Endothelial cell (in vitro differentiated cells): ENCODE data around the gene IYD. TPM values are rescaled to one million over a fixed set of nuclear protein-coding genes. Genes with fewer than 3 reads are reported as not detected.

Source experiments
- DNase-seq: peaks from one replicate; pipeline ENCODE4 v3.0.0; 2021; ENCODE audit warnings: low spot score
- H3K27ac Mint-ChIP-seq: one replicate; pipeline ENCODE4 v1.8.0; 2021; ENCODE audit warnings: mixed read lengths, inconsistent platforms; ENCODE audit not compliant: unreplicated experiment
- H3K27me3 Mint-ChIP-seq: one replicate; pipeline ENCODE4 v1.8.0; 2021; ENCODE audit warnings: mild to moderate bottlenecking, moderate library complexity, mixed read lengths, inconsistent platforms; ENCODE audit not compliant: unreplicated experiment
- H3K36me3 Mint-ChIP-seq: one replicate; pipeline ENCODE4 v1.8.0; 2021; ENCODE audit warnings: mild to moderate bottlenecking, low read depth, mixed read lengths, inconsistent platforms; ENCODE audit not compliant: unreplicated experiment
- H3K4me1 Mint-ChIP-seq: one replicate; pipeline ENCODE4 v1.8.0; 2021; ENCODE audit warnings: mild to moderate bottlenecking, mixed read lengths, inconsistent platforms; ENCODE audit not compliant: unreplicated experiment
- H3K4me3 Mint-ChIP-seq: one replicate; pipeline ENCODE4 v1.8.0; 2021; ENCODE audit warnings: mild to moderate bottlenecking, mixed read lengths, inconsistent platforms; ENCODE audit not compliant: unreplicated experiment
- H3K9me3 Mint-ChIP-seq: one replicate; pipeline ENCODE4 v1.8.0; 2021; ENCODE audit warnings: mixed read lengths, inconsistent platforms; ENCODE audit not compliant: unreplicated experiment
- total RNA-seq: library from RNA; stranded (reverse); fragmentation: NEBNext Ultra II Directional; extraction: Animal tissue kit (Norgen Biotek cat#: 25700); gene quantifications from one replicate; pipeline ENCODE4 v1.2.1, GENCODE V29; 2021; ENCODE audit not compliant: unreplicated experiment
- TF ChIP-seq, protein P1 (sequence below): fragments of 200-600 bp; sonication (generic); IDR thresholded peaks from one replicate; pipeline ENCODE4 v1.5.0; 2021; ENCODE audit warnings: antibody characterized with exemption; ENCODE audit not compliant: unreplicated experiment

IYD gene
- total RNA-seq, 1 donor from 2014 or later = not detected

DNA sequence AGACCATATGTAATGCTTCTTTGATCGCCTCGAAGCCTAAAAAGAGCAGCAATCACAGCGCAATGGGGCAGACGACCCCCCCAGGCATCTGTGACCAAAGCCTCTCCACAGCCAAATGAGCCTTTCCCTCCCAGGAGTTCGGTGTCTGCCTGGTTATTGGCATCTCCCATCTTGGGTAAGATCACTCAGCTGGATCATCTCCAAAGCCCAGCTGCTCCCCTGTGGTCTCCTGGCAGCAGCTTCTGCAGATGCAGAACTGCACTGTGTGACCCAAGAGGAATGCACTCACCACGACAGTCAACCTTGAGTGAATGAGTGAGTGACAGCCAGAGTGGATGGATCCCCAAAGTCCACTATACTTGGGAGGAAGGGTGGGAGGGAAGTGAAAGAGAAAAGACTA lies 44.8 kb upstream of the IYD start:
- no peak for DNase-seq
- Mint-ChIP-seq H3K4me3 (no peak overlapping the region), H3K9me3 (no peaks in the 10 kb centered on the region), H3K36me3 (no peaks in the 10 kb centered on the region), H3K4me1 (peaks cover 31% of the 10 kb centered on the region), H3K27ac (no peak overlapping the region), H3K27me3 (peaks cover 2% of the 10 kb centered on the region)
- TF ChIP-seq, protein P1, sequence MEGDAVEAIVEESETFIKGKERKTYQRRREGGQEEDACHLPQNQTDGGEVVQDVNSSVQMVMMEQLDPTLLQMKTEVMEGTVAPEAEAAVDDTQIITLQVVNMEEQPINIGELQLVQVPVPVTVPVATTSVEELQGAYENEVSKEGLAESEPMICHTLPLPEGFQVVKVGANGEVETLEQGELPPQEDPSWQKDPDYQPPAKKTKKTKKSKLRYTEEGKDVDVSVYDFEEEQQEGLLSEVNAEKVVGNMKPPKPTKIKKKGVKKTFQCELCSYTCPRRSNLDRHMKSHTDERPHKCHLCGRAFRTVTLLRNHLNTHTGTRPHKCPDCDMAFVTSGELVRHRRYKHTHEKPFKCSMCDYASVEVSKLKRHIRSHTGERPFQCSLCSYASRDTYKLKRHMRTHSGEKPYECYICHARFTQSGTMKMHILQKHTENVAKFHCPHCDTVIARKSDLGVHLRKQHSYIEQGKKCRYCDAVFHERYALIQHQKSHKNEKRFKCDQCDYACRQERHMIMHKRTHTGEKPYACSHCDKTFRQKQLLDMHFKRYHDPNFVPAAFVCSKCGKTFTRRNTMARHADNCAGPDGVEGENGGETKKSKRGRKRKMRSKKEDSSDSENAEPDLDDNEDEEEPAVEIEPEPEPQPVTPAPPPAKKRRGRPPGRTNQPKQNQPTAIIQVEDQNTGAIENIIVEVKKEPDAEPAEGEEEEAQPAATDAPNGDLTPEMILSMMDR = no peak

DNA sequence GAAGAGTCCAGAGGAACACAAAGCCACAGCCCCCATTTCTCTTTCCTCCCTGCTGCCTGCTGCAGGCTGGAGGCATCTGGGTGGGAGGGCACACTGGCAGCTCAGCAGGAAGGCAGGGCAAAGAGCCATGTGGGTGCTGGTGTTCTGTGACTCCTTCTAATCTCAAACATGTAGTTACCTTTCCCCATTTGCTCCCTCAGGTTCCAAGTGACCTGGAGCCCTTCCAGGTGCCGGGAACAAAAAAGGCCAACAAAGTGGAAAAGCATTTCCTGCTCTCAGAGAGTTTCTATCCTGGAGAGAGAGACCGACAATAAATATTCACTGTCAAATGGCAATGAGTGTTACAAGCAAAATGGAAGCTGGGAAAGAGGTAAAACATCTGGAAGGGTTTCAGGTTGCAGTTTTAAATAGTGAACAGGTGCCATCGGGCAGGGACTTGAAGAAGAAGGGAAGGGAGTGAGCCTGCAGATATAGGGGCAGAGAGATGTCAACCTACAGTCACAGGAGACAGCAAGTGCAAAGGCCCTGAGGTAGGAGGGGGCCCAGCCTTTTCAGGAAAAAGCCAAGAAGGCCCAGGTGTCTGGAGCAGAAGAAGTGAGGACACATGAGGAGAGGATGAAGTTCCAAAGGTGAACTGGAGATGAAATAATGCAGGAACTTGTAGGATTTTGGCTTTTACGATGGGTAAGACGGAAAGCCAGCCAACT lies 43.6 kb upstream of the IYD start:
- Mint-ChIP-seq H3K27me3 (peaks cover 2% of the 10 kb centered on the region), H3K9me3 (no peaks in the 10 kb centered on the region), H3K4me1 (peaks cover 31% of the 10 kb centered on the region)

DNA sequence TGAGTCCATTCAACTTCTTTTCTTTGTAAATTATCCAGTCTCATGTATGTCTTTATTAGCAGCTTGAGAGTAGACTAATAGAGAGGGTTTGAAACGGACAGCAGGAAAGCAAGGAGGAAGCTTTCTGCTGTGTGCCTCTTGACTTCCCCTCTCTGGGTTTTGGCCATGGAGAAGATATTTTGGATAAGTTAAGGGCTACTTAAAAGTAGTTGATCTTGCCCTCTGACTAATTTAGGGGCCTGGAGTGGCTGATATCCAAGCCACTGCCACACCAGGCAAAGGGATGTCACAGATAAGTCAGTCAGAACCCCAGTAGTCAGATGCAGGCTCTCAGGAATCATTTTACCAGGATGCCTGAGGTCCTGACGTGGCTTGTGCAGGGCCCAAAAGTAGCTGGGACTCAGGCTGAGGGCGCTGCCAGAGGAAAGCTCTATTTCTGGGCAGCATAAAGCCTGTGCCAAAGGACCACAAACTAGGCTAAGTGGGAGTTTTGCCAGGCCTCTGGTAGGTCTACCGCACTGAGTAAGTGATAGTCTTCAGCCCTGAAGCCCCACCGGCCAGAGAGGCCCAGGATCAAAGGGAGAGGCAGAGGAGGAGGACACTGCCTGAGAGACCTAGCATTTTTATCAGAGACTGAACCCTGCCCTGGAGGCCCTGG lies 41.6 kb upstream of the IYD start:
- TF ChIP-seq, protein P1 = no peak
- peaks cover 2% of the 10 kb centered on the region for H3K27me3 Mint-ChIP-seq
- H3K9me3 Mint-ChIP-seq = no peaks in the 10 kb centered on the region
- peaks cover 23% of the 10 kb centered on the region for H3K4me1 Mint-ChIP-seq
- DNase-seq = no peak
- no peak overlapping the region for H3K27ac Mint-ChIP-seq
- no peaks in the 10 kb centered on the region for H3K36me3 Mint-ChIP-seq
- no peak overlapping the region for H3K4me3 Mint-ChIP-seq

More for the DNA sequence above, 43.6 kb upstream of the IYD start:
- no peak overlapping the region for H3K27ac Mint-ChIP-seq
- H3K4me3 Mint-ChIP-seq = no peak overlapping the region
- no peaks in the 10 kb centered on the region for H3K36me3 Mint-ChIP-seq
- TF ChIP-seq, protein P1 = no peak
- no peak for DNase-seq

DNA sequence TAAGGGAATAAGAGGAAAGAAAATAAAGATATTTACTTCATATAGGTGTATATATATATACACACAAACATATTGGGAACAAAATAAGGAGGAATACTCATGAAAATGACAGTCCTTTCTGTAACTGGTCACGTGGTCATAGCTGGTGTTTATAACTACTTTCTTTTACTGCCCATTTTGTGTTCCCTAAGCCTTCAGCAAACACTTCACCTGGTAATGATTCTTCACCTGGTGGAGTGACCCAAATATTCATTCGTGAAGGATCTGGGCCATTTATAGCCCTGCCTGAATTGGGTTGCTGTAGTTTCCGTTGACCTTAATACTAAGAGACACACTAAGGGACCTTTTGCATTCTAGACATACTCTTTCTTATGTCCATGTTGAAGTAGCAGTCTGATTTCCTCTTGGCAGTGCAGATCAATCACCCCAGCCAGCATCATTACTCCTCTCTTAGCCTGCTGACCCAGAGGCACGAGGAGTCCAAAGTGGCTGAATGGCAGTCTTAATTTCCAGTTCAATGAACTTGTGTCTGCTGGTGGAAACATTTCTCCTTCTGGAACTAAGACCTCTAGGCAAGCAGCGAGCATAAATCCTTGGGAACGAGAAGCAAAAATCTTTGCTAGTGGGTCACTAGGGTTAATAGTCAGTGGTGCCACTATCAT lies 39.9 kb upstream of the IYD start:
- TF ChIP-seq, protein P1 = no peak
- no peak for DNase-seq
- Mint-ChIP-seq H3K36me3 (no peaks in the 10 kb centered on the region), H3K4me3 (no peak overlapping the region), H3K27ac (no peak overlapping the region), H3K4me1 (peaks cover 14% of the 10 kb centered on the region), H3K27me3 (peaks cover 3% of the 10 kb centered on the region), H3K9me3 (no peaks in the 10 kb centered on the region)

DNA sequence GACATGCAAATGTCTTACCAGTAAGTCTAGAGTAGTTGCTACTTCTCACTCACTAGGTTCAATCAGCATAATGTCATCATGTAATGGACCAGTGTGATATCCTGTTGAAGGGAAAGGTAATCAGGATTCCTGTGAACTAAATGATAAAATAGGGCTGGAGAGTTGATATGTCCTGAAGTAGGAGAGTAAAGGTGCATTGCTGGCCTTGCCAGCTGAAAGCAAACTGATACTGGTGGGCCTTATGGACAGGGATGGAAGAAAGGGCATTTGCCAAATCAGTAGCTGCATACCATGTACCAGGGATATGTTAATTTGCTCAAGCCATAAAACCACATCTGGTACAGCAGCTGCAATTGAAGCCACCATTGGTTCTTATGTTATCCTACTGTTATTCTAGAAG lies 37.5 kb upstream of the IYD start:
- no peak overlapping the region for H3K4me3 Mint-ChIP-seq
- no peak for DNase-seq
- TF ChIP-seq, protein P1 = no peak

More for the DNA sequence above, 37.5 kb upstream of the IYD start:
- Mint-ChIP-seq H3K9me3 (no peaks in the 10 kb centered on the region), H3K4me1 (peaks cover 5% of the 10 kb centered on the region), H3K27ac (no peak overlapping the region), H3K36me3 (no peaks in the 10 kb centered on the region), H3K27me3 (peaks cover 1% of the 10 kb centered on the region)
